A673 (cell line): Measurements from ENCODE around the gene PLEKHB1. TPM values are rescaled to one million over a fixed set of nuclear protein-coding genes. Genes with fewer than 3 reads are reported as not detected.

Experiments used
- BruUV-seq: library from RNA; stranded (reverse); fragments of 400-500 nt; replicated peaks from 2 replicates; lab custom pipeline; 2021; lab: Mats Ljungman, UMichigan
- CTCF ChIA-PET: fragments of 300-600 bp; sonication (Branson Sonifier 250); formaldehyde crosslinking; loops from one replicate; lab custom pipeline; 2022; ENCODE audit warnings: antibody characterized with exemption; lab: Charles Lee
- POLR2A ChIA-PET: fragments of 300-600 bp; sonication (Branson Sonifier 250); formaldehyde crosslinking; loops from one replicate; lab custom pipeline; 2022; ENCODE audit warnings: antibody characterized with exemption; ENCODE audit not compliant: low non-redundant PET; lab: Charles Lee
- DNase-seq: peaks from one replicate; pipeline ENCODE4 v3.0.0-alpha.2; 2015; ENCODE audit warnings: low spot score
- H3K27ac ChIP-seq: fragments of 200-600 bp; sonication (generic); 2 replicates; pipeline ENCODE4 v1.5.1; 2016; ENCODE audit warnings: mixed run types, low read depth, mild to moderate bottlenecking, mixed read lengths, antibody characterized with exemption, low read length; ENCODE audit not compliant: poor library complexity, severe bottlenecking
- H3K27me3 ChIP-seq: fragments of 200-600 bp; sonication (generic); replicated peaks from 2 replicates; pipeline ENCODE4 v1.6.1; 2017; ENCODE audit warnings: mixed run types, low read depth, mild to moderate bottlenecking, mixed read lengths, antibody characterized with exemption, low read length; ENCODE audit not compliant: insufficient read depth, poor library complexity
- H3K36me3 ChIP-seq: fragments of 200-600 bp; sonication (generic); 2 replicates; pipeline ENCODE4 v1.6.1; 2016; ENCODE audit warnings: mixed run types, mild to moderate bottlenecking, mixed read lengths, antibody characterized with exemption, low read length; ENCODE audit not compliant: insufficient read depth, poor library complexity, severe bottlenecking
- H3K4me1 ChIP-seq: fragments of 200-600 bp; sonication (generic); 2 replicates; pipeline ENCODE4 v1.6.1; 2017; ENCODE audit warnings: mixed run types, mild to moderate bottlenecking, mixed read lengths, antibody characterized with exemption, low read length; ENCODE audit not compliant: insufficient read depth, poor library complexity, severe bottlenecking
- H3K4me3 ChIP-seq: fragments of 200-600 bp; sonication (generic); 2 replicates; pipeline ENCODE4 v1.5.1; 2016; ENCODE audit warnings: low read depth, mixed run types, mild to moderate bottlenecking, mixed read lengths, low read length; ENCODE audit not compliant: poor library complexity, severe bottlenecking
- H3K9me3 ChIP-seq: fragments of 200-600 bp; sonication (generic); 2 replicates; pipeline ENCODE4 v1.6.1; 2016; ENCODE audit warnings: mixed run types, low read depth, mild to moderate bottlenecking, mixed read lengths, antibody characterized with exemption, low read length; ENCODE audit not compliant: poor library complexity, severe bottlenecking
- CTCF ChIP-seq: fragments of 300-800, 200-600 bp; sonication (generic); conservative IDR thresholded peaks from 2 replicates; pipeline ENCODE4 v1.5.1; 2017; ENCODE audit warnings: low read depth, mild to moderate bottlenecking, antibody characterized with exemption, low read length, moderate library complexity, mixed read lengths
- EZH2 ChIP-seq: fragments of 200-600 bp; sonication (generic); IDR thresholded peaks from 2 replicates; pipeline ENCODE4 v1.6.1; 2017; ENCODE audit warnings: borderline replicate concordance, low read depth, mild to moderate bottlenecking, mixed read lengths, antibody characterized with exemption, low read length; ENCODE audit not compliant: poor library complexity, severe bottlenecking
- intact Hi-C: fragments of 100-400 bp; cut with micrococcal nuclease; formaldehyde crosslinking; loops from one replicate; pipeline ENCODE4 v1.10.0; 2022; ENCODE audit not compliant: unreplicated experiment
- total RNA-seq: library from RNA; stranded (reverse); gene quantifications from 2 replicates; pipeline ENCODE4 v1.2.3, GENCODE V29; 2021

Gene PLEKHB1
- total RNA-seq, 1 experiment from 2014 or later: not detected

- BruUV-seq: no TSS peak
- no peak for DNase-seq
- H3K9me3 ChIP-seq: no peaks in the 10 kb centered on the region
- CTCF ChIA-PET: interaction anchor here (0.6 to 0.8 kb wide), 2 partner anchors 10 to 71 kb away, joined by 3 read pairs; no protein-coding TSS in a partner anchor
- intact Hi-C loops: no loop called here
- H3K4me3 ChIP-seq: no peak overlapping the region
- no peak for TF ChIP-seq EZH2
- no peak for TF ChIP-seq CTCF
- H3K27me3 ChIP-seq: no peaks in the 10 kb centered on the region
- no peak overlapping the region for H3K27ac ChIP-seq
- POLR2A ChIA-PET: interaction anchor here (0.7 kb wide), 1 partner anchor 182 kb away, joined by 4 read pairs; no protein-coding TSS in a partner anchor
- H3K36me3 ChIP-seq: no peaks in the 10 kb centered on the region
- H3K4me1 ChIP-seq: no peaks in the 10 kb centered on the region
Observed at GRCh38 chr11:73635721-73636120, 10.7 kb upstream of the PLEKHB1 start.

- no peak for DNase-seq
- TF ChIP-seq CTCF (no peak), EZH2 (no peak)
- Histone ChIP-seq H3K9me3 (no peaks in the 10 kb centered on the region), H3K27ac (no peak overlapping the region), H3K27me3 (no peaks in the 10 kb centered on the region), H3K4me1 (no peaks in the 10 kb centered on the region), H3K4me3 (no peak overlapping the region), H3K36me3 (no peaks in the 10 kb centered on the region)
- CTCF ChIA-PET: interaction anchor here (0.6 to 0.8 kb wide), 2 partner anchors 10 to 72 kb away, joined by 3 read pairs; no protein-coding TSS in a partner anchor
- intact Hi-C loops: no loop called here
- POLR2A ChIA-PET: interaction anchor here (0.7 kb wide), 1 partner anchor 182 kb away, joined by 4 read pairs; no protein-coding TSS in a partner anchor
- BruUV-seq: no TSS peak
Observed at GRCh38 chr11:73636249-73636648, 10.1 kb upstream of the PLEKHB1 start.

GRCh38 chr11:73637012-73637411 is 9.4 kb upstream of the PLEKHB1 start:
- Histone ChIP-seq H3K4me3 (no peak overlapping the region), H3K36me3 (no peaks in the 10 kb centered on the region), H3K27me3 (no peaks in the 10 kb centered on the region), H3K27ac (no peak overlapping the region), H3K9me3 (no peaks in the 10 kb centered on the region), H3K4me1 (no peaks in the 10 kb centered on the region)
- intact Hi-C loops: no loop called here
- TF ChIP-seq CTCF: no peak
- TF ChIP-seq EZH2: no peak
- DNase-seq: no peak
- BruUV-seq: no TSS peak
- ChIA-PET POLR2A (no interaction called here), CTCF (no interaction called here)
